ENCODE results near the gene LYSMD2. TPM values are rescaled to one million over a fixed set of nuclear protein-coding genes. Genes with fewer than 3 reads are reported as not detected.

The LYSMD2 gene
- polyA plus RNA-seq, 1 donor from 2014 or later, result 8.3 TPM

DNA sequence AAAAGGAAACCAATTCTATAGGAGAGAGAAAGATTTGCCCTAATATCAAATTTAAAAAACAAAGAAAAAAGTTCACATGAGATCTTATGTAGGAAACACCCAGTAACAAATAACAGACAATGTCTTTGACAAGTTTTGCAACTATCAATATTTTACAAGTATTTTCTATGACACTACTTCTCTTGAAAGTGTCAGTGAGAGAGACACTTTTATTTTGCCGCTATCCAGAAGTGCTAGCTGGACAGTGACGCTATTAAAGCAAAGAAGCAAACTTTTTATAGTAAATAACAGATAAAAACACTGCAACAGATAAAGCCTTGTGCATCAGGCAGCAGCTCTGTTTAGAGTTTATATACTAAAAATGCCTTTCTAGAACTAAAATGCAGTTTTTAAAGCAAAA, 13.3 kb downstream of the LYSMD2 start:
- no peak overlapping the region for H3K4me3 ChIP-seq (ENCODE audit: low read length)
- H2AFZ ChIP-seq (ENCODE audit: low read depth, low read length), result no peak overlapping the region
- no peaks in the 10 kb centered on the region for H3K9me3 ChIP-seq (ENCODE audit: low read length)
- H3K27ac ChIP-seq (ENCODE audit: low read length), result no peak overlapping the region
- no peaks in the 10 kb centered on the region for H3K27me3 ChIP-seq (ENCODE audit: insufficient read depth, low read depth, low read length)
- no peaks in the 10 kb centered on the region for H4K20me1 ChIP-seq (ENCODE audit: insufficient read depth)
- H3K4me2 ChIP-seq (ENCODE audit: low read length), result no peak overlapping the region
- H3K36me3 ChIP-seq (ENCODE audit: insufficient read depth, low read length), result no peaks in the 10 kb centered on the region
- H3K9me2 ChIP-seq (ENCODE audit: insufficient read depth, low read length), result no peaks in the 10 kb centered on the region
- no peak for TF ChIP-seq POLR2AphosphoS5 (IDR thresholded peaks at IDR 0.05)
- no peak for TF ChIP-seq RAD21 (conservative IDR thresholded peaks at IDR 0.05)
- TF ChIP-seq EZH2 (IDR thresholded peaks at IDR 0.05; ENCODE audit: borderline replicate concordance, insufficient read depth, low read length, poor library complexity, severe bottlenecking), result no peak
- TF ChIP-seq EP300 (conservative IDR thresholded peaks at IDR 0.05; ENCODE audit: poor library complexity, severe bottlenecking), result no peak
- H3K79me2 ChIP-seq (replicated peaks; ENCODE audit: insufficient read depth, low read length), result no peaks in the 10 kb centered on the region
- no peak overlapping the region for H3K9ac ChIP-seq (ENCODE audit: low read length)
- H3F3A ChIP-seq (ENCODE audit: insufficient read depth, low read length, poor library complexity, severe bottlenecking), result no peaks in the 10 kb centered on the region

DNA sequence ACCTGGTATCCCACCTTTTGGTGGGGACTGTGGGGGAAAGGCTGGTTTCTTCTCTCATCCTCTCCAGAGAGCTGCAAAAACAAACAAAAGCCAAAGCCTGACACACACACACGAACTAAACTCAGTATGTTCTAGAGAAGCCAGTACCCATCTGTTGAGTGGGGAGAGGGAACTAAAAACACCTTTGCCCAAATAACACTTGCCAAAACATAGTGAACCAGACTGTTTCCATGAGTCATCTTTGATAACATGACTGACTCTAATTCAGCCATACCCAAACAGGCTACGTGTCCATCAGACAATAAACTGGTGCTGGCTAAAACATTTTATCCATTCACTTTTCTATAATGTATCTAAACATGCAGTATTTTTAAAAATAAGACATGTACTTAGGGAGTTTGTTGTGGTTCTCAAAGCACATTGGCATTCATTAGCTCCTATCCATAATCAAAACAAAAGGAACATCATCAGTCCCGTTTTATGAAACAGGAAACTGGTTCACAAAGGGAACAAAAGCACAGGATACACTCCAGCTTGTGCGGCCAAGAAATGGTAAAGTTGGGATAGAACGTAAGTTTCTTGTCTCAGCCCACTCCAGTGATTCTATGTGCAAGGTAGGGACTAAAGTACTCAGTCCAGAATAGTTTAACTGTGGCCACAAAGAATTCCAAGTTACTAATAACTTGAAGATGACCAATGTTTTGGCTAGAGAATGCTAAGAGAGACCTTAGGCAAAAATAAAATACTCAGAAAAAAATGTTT, 16.1 kb downstream of the LYSMD2 start:
- no peaks in the 10 kb centered on the region for H3K9me3 ChIP-seq (ENCODE audit: low read length)
- no peak for TF ChIP-seq POLR2AphosphoS5 (IDR thresholded peaks at IDR 0.05)
- TF ChIP-seq TAF1 (IDR thresholded peaks at IDR 0.05; ENCODE audit: low read depth), result no peak
- no peak for TF ChIP-seq SMC3 (conservative IDR thresholded peaks at IDR 0.05; ENCODE audit: poor library complexity)
- no peak for TF ChIP-seq RAD21 (conservative IDR thresholded peaks at IDR 0.05)
- TF ChIP-seq, protein P1, sequence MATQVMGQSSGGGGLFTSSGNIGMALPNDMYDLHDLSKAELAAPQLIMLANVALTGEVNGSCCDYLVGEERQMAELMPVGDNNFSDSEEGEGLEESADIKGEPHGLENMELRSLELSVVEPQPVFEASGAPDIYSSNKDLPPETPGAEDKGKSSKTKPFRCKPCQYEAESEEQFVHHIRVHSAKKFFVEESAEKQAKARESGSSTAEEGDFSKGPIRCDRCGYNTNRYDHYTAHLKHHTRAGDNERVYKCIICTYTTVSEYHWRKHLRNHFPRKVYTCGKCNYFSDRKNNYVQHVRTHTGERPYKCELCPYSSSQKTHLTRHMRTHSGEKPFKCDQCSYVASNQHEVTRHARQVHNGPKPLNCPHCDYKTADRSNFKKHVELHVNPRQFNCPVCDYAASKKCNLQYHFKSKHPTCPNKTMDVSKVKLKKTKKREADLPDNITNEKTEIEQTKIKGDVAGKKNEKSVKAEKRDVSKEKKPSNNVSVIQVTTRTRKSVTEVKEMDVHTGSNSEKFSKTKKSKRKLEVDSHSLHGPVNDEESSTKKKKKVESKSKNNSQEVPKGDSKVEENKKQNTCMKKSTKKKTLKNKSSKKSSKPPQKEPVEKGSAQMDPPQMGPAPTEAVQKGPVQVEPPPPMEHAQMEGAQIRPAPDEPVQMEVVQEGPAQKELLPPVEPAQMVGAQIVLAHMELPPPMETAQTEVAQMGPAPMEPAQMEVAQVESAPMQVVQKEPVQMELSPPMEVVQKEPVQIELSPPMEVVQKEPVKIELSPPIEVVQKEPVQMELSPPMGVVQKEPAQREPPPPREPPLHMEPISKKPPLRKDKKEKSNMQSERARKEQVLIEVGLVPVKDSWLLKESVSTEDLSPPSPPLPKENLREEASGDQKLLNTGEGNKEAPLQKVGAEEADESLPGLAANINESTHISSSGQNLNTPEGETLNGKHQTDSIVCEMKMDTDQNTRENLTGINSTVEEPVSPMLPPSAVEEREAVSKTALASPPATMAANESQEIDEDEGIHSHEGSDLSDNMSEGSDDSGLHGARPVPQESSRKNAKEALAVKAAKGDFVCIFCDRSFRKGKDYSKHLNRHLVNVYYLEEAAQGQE (IDR thresholded peaks at IDR 0.05; ENCODE audit: borderline replicate concordance), result no peak
- TF ChIP-seq MXI1 (conservative IDR thresholded peaks at IDR 0.05; ENCODE audit: poor library complexity, severe bottlenecking), result no peak
- no peak for TF ChIP-seq EZH2 (IDR thresholded peaks at IDR 0.05; ENCODE audit: borderline replicate concordance, insufficient read depth, low read length, poor library complexity, severe bottlenecking)
- no peak for TF ChIP-seq EP300 (conservative IDR thresholded peaks at IDR 0.05; ENCODE audit: poor library complexity, severe bottlenecking)
- H4K20me1 ChIP-seq (ENCODE audit: insufficient read depth), result no peaks in the 10 kb centered on the region
- no peak overlapping the region for H3K9ac ChIP-seq (ENCODE audit: low read length)
- no peak overlapping the region for H3K27ac ChIP-seq (ENCODE audit: low read length)
- no peak overlapping the region for H3K4me3 ChIP-seq (ENCODE audit: low read length)
- H2AFZ ChIP-seq (ENCODE audit: low read depth, low read length), result no peak overlapping the region
- no peak overlapping the region for H3K4me2 ChIP-seq (ENCODE audit: low read length)
- H3K9me2 ChIP-seq (ENCODE audit: insufficient read depth, low read length), result no peaks in the 10 kb centered on the region
- H3F3A ChIP-seq (ENCODE audit: insufficient read depth, low read length, poor library complexity, severe bottlenecking), result no peaks in the 10 kb centered on the region
- H3K79me2 ChIP-seq (replicated peaks; ENCODE audit: insufficient read depth, low read length), result no peaks in the 10 kb centered on the region
- no peaks in the 10 kb centered on the region for H3K27me3 ChIP-seq (ENCODE audit: insufficient read depth, low read depth, low read length)
- peaks cover 4% of the 10 kb centered on the region for H3K36me3 ChIP-seq (ENCODE audit: insufficient read depth, low read length)
